ENCODE measurements around the gene TENM3. TPM values are rescaled to one million over a fixed set of nuclear protein-coding genes. Genes with fewer than 3 reads are reported as not detected.

TENM3 gene
- total and polyA plus RNA-seq, 5 donors from 2014 or later, result not detected

GRCh38 chr4:182513587-182514291 is 270.5 kb downstream of the TENM3 start:
- H3K4me3 Mint-ChIP-seq, result no peak overlapping the region
- peaks cover 0 to 2% (median 0%) of the 10 kb centered on the region in 7 donors for H3K9me3 Mint-ChIP-seq
- H3K27ac Mint-ChIP-seq, result no peak overlapping the region
- Histone ChIP-seq H3K27ac (ENCODE audit: insufficient read depth, low read length, poor library complexity, severe bottlenecking) (no peak overlapping the region), H3K36me3 (ENCODE audit: control insufficient read depth, insufficient read depth, low read length) (no peaks in the 10 kb centered on the region), H3K4me1 (ENCODE audit: control insufficient read depth, insufficient read depth, low read length, poor library complexity, severe bottlenecking) (no peaks in the 10 kb centered on the region), H3K9me3 (ENCODE audit: control insufficient read depth in 2 of 2, low read length in 2 of 2) (no peaks in the 10 kb centered on the region), H3K4me3 (ENCODE audit: low read depth, low read length) (no peak overlapping the region), H3K27me3 (ENCODE audit: control insufficient read depth, insufficient read depth, low read length) (no peaks in the 10 kb centered on the region)
- ATAC-seq (ENCODE audit: low read depth in 2 of 2) (no peak), DNase-seq (no peak)
- H3K4me1 Mint-ChIP-seq, result no peaks in the 10 kb centered on the region
- H3K27me3 Mint-ChIP-seq, result no peaks in the 10 kb centered on the region
- H3K36me3 Mint-ChIP-seq, result no peaks in the 10 kb centered on the region

DNA sequence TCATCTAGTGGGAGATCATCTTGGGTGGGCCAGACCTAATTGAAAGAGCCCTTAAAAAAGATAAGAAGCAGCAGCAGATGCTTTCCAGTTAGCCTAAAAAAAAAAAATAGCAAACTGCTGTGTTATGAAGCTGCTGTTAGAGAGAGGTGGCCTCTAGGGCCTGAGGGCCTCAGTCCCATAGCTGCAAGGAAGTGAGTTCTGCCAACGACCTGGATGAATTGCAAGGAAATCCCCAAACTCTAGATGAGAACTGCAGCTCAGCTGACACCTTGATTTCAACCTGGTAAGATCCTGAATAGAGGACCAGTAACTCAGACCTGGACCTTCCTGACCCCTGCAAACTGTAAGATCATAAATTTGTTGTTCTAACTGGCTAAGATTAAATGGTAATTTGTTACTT is 275.2 kb downstream of the TENM3 start:
- H3K4me1 ChIP-seq (ENCODE audit: control insufficient read depth, insufficient read depth, low read length, poor library complexity, severe bottlenecking), result no peaks in the 10 kb centered on the region
- Mint-ChIP-seq H3K27me3 (no peaks in the 10 kb centered on the region), H3K9me3 (peaks cover 0 to 2% (median 0%) of the 10 kb centered on the region in 7 donors), H3K4me1 (no peaks in the 10 kb centered on the region), H3K4me3 (no peak overlapping the region), H3K36me3 (no peaks in the 10 kb centered on the region), H3K27ac (no peak overlapping the region)
- ATAC-seq (ENCODE audit: low read depth in 2 of 2) (no peak), DNase-seq (no peak)
- no peaks in the 10 kb centered on the region for H3K9me3 ChIP-seq (ENCODE audit: control insufficient read depth in 2 of 2, low read length in 2 of 2)
- H3K27me3 ChIP-seq (ENCODE audit: control insufficient read depth, insufficient read depth, low read length), result no peaks in the 10 kb centered on the region
- H3K4me3 ChIP-seq (ENCODE audit: low read depth, low read length), result no peak overlapping the region
- H3K36me3 ChIP-seq (ENCODE audit: control insufficient read depth, insufficient read depth, low read length), result no peaks in the 10 kb centered on the region
- H3K27ac ChIP-seq (ENCODE audit: insufficient read depth, low read length, poor library complexity, severe bottlenecking), result no peak overlapping the region

- DNase-seq (no peak), ATAC-seq (ENCODE audit: low read depth in 2 of 2) (no peak)
- no peak overlapping the region for H3K4me3 Mint-ChIP-seq
- no peaks in the 10 kb centered on the region for H3K4me1 ChIP-seq (ENCODE audit: control insufficient read depth, insufficient read depth, low read length, poor library complexity, severe bottlenecking)
- no peak overlapping the region for H3K4me3 ChIP-seq (ENCODE audit: low read depth, low read length)
- H3K4me1 Mint-ChIP-seq, result no peaks in the 10 kb centered on the region
- H3K27ac Mint-ChIP-seq, result no peak overlapping the region
- H3K27ac ChIP-seq (ENCODE audit: insufficient read depth, low read length, poor library complexity, severe bottlenecking), result no peak overlapping the region
- no peaks in the 10 kb centered on the region for H3K36me3 ChIP-seq (ENCODE audit: control insufficient read depth, insufficient read depth, low read length)
- no peaks in the 10 kb centered on the region for H3K27me3 Mint-ChIP-seq
- H3K36me3 Mint-ChIP-seq, result no peaks in the 10 kb centered on the region
- H3K27me3 ChIP-seq (ENCODE audit: control insufficient read depth, insufficient read depth, low read length), result no peaks in the 10 kb centered on the region
- H3K9me3 Mint-ChIP-seq, result peaks cover 0 to 2% (median 0%) of the 10 kb centered on the region in 7 donors
- H3K9me3 ChIP-seq (ENCODE audit: control insufficient read depth in 2 of 2, low read length in 2 of 2), result no peaks in the 10 kb centered on the region
Measured at GRCh38 chr4:182519528-182519927, 276.3 kb downstream of the TENM3 start.

DNA sequence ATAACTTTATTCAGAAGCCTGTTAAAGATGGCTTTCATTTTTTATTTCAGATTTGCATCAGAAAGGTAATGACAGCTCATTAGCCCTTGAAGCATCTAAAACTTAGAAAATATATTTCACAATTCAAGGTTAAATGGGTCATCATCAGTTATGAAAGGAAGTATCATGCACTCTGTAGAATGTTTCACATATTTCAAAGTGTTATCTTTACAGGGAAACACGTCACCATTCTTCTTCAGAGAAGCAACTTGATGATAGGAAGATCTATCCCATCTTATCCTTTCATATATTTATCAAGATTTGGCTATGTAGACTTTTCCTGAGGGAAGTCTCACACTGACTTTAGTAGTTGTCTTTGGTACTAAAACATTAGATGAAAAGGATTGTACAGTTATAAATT is 277.8 kb downstream of the TENM3 start:
- ATAC-seq (ENCODE audit: low read depth in 2 of 2), result no peak
- no peaks in the 10 kb centered on the region for H3K4me1 Mint-ChIP-seq
- H3K36me3 Mint-ChIP-seq, result no peaks in the 10 kb centered on the region

GRCh38 chr4:182528819-182529218 is 285.6 kb downstream of the TENM3 start:
- H3K9me3 ChIP-seq (ENCODE audit: control insufficient read depth in 2 of 2, low read length in 2 of 2), result no peaks in the 10 kb centered on the region
- Mint-ChIP-seq H3K27me3 (no peaks in the 10 kb centered on the region), H3K4me3 (no peak overlapping the region), H3K27ac (no peak overlapping the region), H3K4me1 (no peaks in the 10 kb centered on the region), H3K9me3 (peaks cover 0 to 5% (median 0%) of the 10 kb centered on the region in 7 donors), H3K36me3 (no peaks in the 10 kb centered on the region)
- no peak for DNase-seq
- H3K4me3 ChIP-seq (ENCODE audit: low read depth, low read length), result no peak overlapping the region
- no peaks in the 10 kb centered on the region for H3K36me3 ChIP-seq (ENCODE audit: control insufficient read depth, insufficient read depth, low read length)
- no peak for ATAC-seq (ENCODE audit: low read depth in 2 of 2)
- H3K4me1 ChIP-seq (ENCODE audit: control insufficient read depth, insufficient read depth, low read length, poor library complexity, severe bottlenecking), result no peaks in the 10 kb centered on the region
- H3K27ac ChIP-seq (ENCODE audit: insufficient read depth, low read length, poor library complexity, severe bottlenecking), result no peak overlapping the region
- no peaks in the 10 kb centered on the region for H3K27me3 ChIP-seq (ENCODE audit: control insufficient read depth, insufficient read depth, low read length)

More for the DNA sequence above, 277.8 kb downstream of the TENM3 start:
- no peak overlapping the region for H3K4me3 ChIP-seq (ENCODE audit: low read depth, low read length)
- Mint-ChIP-seq H3K9me3 (peaks cover 0 to 1% (median 0%) of the 10 kb centered on the region in 7 donors), H3K27ac (no peak overlapping the region), H3K4me3 (no peak overlapping the region), H3K27me3 (no peaks in the 10 kb centered on the region)
- no peak overlapping the region for H3K27ac ChIP-seq (ENCODE audit: insufficient read depth, low read length, poor library complexity, severe bottlenecking)
- no peaks in the 10 kb centered on the region for H3K36me3 ChIP-seq (ENCODE audit: control insufficient read depth, insufficient read depth, low read length)
- no peaks in the 10 kb centered on the region for H3K4me1 ChIP-seq (ENCODE audit: control insufficient read depth, insufficient read depth, low read length, poor library complexity, severe bottlenecking)
- H3K27me3 ChIP-seq (ENCODE audit: control insufficient read depth, insufficient read depth, low read length), result no peaks in the 10 kb centered on the region
- H3K9me3 ChIP-seq (ENCODE audit: control insufficient read depth in 2 of 2, low read length in 2 of 2), result no peaks in the 10 kb centered on the region
- DNase-seq, result no peak

GRCh38 chr4:182530451-182530850 is 287.2 kb downstream of the TENM3 start:
- DNase-seq (no peak), ATAC-seq (ENCODE audit: low read depth in 2 of 2) (no peak)
- Mint-ChIP-seq H3K36me3 (no peaks in the 10 kb centered on the region), H3K4me1 (no peaks in the 10 kb centered on the region), H3K4me3 (peak overlapping the region in 1 of 4 donors; percentile 1), H3K9me3 (peaks cover 0 to 5% (median 0%) of the 10 kb centered on the region in 7 donors), H3K27me3 (no peaks in the 10 kb centered on the region), H3K27ac (no peak overlapping the region)
- Histone ChIP-seq H3K27me3 (ENCODE audit: control insufficient read depth, insufficient read depth, low read length) (no peaks in the 10 kb centered on the region), H3K4me1 (ENCODE audit: control insufficient read depth, insufficient read depth, low read length, poor library complexity, severe bottlenecking) (no peaks in the 10 kb centered on the region), H3K27ac (ENCODE audit: insufficient read depth, low read length, poor library complexity, severe bottlenecking) (no peak overlapping the region), H3K4me3 (ENCODE audit: low read depth, low read length) (no peak overlapping the region), H3K9me3 (ENCODE audit: control insufficient read depth in 2 of 2, low read length in 2 of 2) (no peaks in the 10 kb centered on the region), H3K36me3 (ENCODE audit: control insufficient read depth, insufficient read depth, low read length) (no peaks in the 10 kb centered on the region)

GRCh38 chr4:182531555-182532162 is 288.5 kb downstream of the TENM3 start:
- Histone ChIP-seq H3K27ac (ENCODE audit: insufficient read depth, low read length, poor library complexity, severe bottlenecking) (no peak overlapping the region), H3K9me3 (ENCODE audit: control insufficient read depth in 2 of 2, low read length in 2 of 2) (no peaks in the 10 kb centered on the region), H3K27me3 (ENCODE audit: control insufficient read depth, insufficient read depth, low read length) (no peaks in the 10 kb centered on the region), H3K4me1 (ENCODE audit: control insufficient read depth, insufficient read depth, low read length, poor library complexity, severe bottlenecking) (no peaks in the 10 kb centered on the region), H3K36me3 (ENCODE audit: control insufficient read depth, insufficient read depth, low read length) (no peaks in the 10 kb centered on the region), H3K4me3 (ENCODE audit: low read depth, low read length) (no peak overlapping the region)
- H3K27ac Mint-ChIP-seq, result no peak overlapping the region
- H3K27me3 Mint-ChIP-seq, result no peaks in the 10 kb centered on the region
- H3K9me3 Mint-ChIP-seq, result peaks cover 0 to 5% (median 0%) of the 10 kb centered on the region in 7 donors
- DNase-seq (no peak), ATAC-seq (ENCODE audit: low read depth in 2 of 2) (no peak)
- no peaks in the 10 kb centered on the region for H3K36me3 Mint-ChIP-seq
- no peak overlapping the region for H3K4me3 Mint-ChIP-seq
- H3K4me1 Mint-ChIP-seq, result no peaks in the 10 kb centered on the region

DNA sequence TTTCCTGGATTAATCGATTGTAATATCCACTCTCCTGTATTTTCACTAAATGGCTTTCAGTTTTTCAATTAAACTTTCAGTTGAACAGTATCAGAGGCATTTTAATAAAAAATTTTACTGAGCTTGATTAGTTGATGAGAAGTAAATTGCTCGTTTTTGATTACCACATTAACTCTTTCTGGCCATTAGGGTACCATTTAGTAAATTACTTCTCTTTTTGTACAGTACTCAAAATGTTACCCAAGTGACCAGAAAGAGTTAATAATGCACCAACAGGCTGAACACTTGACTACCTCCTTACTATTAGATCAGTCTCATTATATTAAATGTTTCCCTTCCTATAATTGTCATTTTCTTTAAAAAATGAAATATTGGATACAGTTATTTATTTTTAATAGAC is 289.2 kb downstream of the TENM3 start:
- H3K36me3 Mint-ChIP-seq, result no peaks in the 10 kb centered on the region
- no peak for ATAC-seq (ENCODE audit: low read depth in 2 of 2)
- no peak for DNase-seq
- Histone ChIP-seq H3K27ac (ENCODE audit: insufficient read depth, low read length, poor library complexity, severe bottlenecking) (no peak overlapping the region), H3K36me3 (ENCODE audit: control insufficient read depth, insufficient read depth, low read length) (no peaks in the 10 kb centered on the region), H3K4me3 (ENCODE audit: low read depth, low read length) (no peak overlapping the region), H3K9me3 (ENCODE audit: control insufficient read depth in 2 of 2, low read length in 2 of 2) (no peaks in the 10 kb centered on the region), H3K4me1 (ENCODE audit: control insufficient read depth, insufficient read depth, low read length, poor library complexity, severe bottlenecking) (no peaks in the 10 kb centered on the region), H3K27me3 (ENCODE audit: control insufficient read depth, insufficient read depth, low read length) (no peaks in the 10 kb centered on the region)
- H3K27ac Mint-ChIP-seq, result no peak overlapping the region
- peaks cover 0 to 5% (median 0%) of the 10 kb centered on the region in 7 donors for H3K9me3 Mint-ChIP-seq
- H3K27me3 Mint-ChIP-seq, result no peaks in the 10 kb centered on the region
- no peak overlapping the region for H3K4me3 Mint-ChIP-seq
- H3K4me1 Mint-ChIP-seq, result no peaks in the 10 kb centered on the region
